GM10847 (cell line): ENCODE measurements around the gene CSTF1.

ENCODE experiments used
- POLR2A ChIP-seq: IDR thresholded peaks from 2 replicates; pipeline ENCODE4 v1.6.1; 2011; ENCODE audit not compliant: insufficient read length; ENCODE audit errors: extremely low read depth

CSTF1 gene

GRCh38 chr20:56428410-56428809, 36.0 kb downstream of the CSTF1 start:
- TF ChIP-seq POLR2A, result no peak

DNA sequence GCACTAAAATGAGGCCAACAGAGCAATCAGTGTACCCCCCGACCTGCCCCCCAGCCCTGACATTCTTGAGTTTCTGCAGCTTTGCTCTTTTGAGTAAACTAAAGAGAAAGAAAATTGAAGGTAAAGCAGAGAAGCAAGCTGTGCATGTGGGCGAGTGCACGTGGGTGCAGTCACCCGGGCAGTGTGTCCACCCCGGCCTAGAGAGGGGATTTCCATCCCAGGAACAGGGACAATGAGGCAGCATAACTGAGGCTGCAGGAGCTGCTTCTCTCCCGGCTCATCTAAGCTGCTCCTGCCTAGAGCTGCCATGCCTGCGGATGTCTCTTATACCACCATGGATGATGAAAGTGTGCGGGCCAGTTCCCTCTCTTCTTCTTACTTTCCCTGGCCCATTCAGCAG, 36.4 kb downstream of the CSTF1 start:
- TF ChIP-seq POLR2A, result no peak

DNA sequence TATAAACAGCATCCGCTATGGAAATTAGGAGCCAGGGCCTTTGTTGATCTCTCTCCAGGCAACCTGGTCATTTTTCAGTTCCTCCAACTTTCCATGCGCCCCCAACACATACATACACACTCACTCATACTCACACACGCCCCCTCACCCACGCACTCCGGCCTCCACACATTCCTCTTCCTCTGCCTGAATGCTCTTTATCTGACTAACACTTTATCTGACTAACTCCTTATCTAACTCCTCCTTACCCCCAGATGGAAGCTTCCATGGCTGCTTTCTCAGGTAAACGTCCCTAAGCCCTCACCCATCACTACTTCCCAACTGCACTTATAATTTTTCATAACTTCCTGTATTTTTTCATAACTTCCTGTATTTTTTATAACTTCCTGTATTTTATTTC, 37.1 kb downstream of the CSTF1 start:
- no peak for TF ChIP-seq POLR2A

- no peak for TF ChIP-seq POLR2A
These were observed 37.5 kb downstream of the CSTF1 start for GRCh38 chr20:56429941-56430340.

DNA sequence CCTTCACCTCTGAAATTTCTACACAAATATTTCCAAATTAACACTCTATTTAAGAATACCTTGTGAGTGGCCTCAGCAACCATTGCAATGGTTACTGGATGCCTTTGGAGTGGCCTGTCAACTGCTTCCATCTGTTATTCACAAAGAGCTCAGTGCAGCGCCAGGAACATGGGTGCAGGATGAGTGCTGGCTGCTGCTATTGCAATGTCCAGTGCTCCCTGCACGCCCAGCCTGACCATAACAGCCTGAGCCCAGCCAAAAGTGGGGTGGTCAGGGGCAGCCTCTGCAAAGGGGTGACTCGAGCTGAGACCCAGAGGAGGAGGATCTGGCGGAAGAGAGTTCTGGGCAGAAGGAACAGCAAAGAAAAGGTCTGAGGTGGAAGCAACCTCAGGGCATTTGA, 38.0 kb downstream of the CSTF1 start:
- TF ChIP-seq POLR2A, result no peak

- no peak for TF ChIP-seq POLR2A
These were observed 38.5 kb downstream of the CSTF1 start for GRCh38 chr20:56430957-56431356.

DNA sequence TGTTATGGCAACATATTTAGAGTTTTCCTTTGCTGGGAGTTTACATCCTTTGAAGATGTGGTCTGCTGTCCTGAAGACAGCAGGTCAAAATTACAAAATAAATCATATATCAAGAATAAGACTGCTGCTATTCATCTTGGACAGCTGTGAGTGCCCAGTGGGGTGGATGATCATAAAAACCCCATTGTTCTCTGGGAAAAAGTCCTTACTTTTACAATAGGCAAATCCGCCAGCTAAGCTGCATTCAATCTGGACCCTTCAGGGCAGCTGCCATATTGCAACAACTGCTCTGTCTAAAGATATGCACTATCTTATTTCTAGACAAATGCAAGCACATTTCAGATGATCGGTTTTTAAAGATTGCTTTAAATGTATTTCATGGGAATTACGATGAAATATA, 39.0 kb downstream of the CSTF1 start:
- no peak for TF ChIP-seq POLR2A

DNA sequence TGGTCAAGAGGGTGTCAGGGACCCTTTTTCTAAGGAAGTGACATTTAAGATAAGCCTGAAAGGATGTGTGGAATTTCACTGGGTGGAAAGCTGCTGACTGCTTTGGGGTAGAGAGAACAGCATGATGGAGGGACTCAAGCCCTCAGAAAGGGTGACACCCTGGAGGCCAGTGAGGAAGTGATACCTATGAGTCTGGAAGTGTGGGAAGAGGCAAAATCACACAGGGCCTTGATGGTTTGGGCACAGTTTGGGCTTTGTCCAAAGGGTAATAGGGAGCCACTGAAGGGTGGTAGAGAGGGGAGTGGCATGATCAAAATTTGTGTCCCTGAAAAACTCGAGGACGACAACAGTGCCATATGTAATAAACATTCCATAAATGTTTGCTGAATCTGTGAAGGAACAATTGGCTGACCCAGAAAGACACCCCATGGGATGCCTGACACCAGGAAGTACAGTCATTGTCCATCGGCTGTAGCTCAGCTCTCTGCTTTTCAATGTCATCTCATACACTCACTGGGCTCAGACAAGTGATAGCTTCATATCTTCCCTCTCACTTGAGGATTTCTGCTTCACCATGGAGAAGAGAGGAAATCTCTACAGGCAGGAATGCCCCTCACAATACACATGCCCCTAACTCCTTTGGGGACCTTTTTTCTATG, 40.9 kb downstream of the CSTF1 start:
- TF ChIP-seq POLR2A, result no peak

DNA sequence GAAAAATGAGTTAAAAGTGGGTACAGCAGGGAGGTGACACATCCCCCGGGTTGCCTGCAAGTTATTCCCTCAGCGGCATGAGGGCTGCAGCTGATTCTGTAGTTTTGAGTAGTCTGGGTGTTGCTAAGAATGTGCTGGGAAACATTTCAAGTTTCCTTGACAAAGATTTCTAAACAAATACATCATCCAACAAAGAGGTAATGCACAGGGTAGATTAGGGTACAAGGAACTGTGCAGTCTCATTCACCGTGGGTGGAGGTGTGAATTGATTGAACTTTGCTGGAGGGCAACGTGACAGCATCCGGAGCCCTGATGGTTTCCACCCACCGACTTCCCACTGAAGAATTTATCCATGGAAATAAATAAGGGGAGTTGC, 41.4 kb downstream of the CSTF1 start:
- TF ChIP-seq POLR2A, result no peak

DNA sequence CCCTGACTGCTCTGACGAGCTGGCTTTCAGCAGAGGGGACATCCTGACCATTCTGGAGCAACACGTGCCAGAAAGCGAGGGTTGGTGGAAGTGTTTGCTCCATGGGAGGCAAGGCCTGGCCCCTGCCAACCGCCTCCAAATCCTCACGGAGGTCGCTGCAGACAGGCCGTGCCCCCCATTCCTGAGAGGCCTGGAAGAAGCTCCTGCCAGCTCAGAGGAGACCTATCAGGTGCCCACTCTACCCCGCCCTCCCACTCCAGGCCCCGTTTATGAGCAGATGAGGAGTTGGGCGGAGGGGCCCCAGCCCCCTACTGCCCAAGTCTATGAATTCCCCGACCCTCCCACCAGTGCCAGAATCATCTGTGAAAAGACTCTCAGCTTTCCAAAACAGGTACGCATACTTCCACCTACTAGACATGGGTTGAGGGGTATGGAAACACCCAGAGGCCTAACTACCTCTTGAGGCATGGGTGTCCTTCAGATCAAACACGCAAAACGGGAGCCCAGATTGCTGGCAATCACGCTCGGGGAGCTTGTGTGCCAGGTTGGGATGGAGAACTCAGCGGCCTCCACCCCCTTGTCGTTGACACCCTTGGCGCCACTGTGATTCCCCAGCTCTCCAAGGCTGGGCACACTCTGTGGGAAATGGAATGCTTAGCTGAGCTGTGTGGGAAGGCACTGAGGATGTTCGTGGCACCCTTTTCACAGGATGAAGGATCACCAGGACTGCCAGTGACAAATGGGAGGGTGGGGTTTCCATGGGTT, 44.9 kb downstream of the CSTF1 start:
- no peak for TF ChIP-seq POLR2A

- no peak for TF ChIP-seq POLR2A
These were observed 45.8 kb downstream of the CSTF1 start for GRCh38 chr20:56438284-56438683.

DNA sequence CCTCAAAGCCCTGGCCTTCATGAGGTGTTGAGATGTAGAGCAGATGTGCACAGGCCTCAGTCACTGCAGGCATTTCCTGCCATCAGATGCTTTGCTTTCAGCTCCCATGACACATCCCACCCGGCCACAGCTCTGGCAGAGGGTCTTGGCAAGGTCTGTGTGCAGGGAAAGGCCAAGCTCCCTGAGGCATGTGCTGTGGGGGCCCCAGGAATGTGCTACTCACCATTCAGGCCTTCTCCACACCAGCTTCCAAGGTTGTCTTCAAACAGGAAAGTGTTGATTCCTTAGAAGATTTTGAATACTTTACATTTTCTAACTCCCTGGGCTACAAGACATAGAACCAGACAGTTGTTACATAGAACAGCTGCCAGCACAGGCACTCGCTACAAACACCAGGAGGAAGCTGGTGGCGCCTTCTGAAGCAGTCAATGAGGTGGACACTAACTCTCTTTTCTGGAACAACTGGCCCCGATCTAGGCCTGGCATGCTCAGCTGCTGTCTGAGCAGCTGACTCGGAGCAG, 47.4 kb downstream of the CSTF1 start:
- TF ChIP-seq POLR2A, result no peak

- no peak for TF ChIP-seq POLR2A
These were observed 48.0 kb downstream of the CSTF1 start for GRCh38 chr20:56440346-56441007.

GRCh38 chr20:56442389-56443365, 50.2 kb downstream of the CSTF1 start:
- TF ChIP-seq POLR2A, result no peak
